Cardiac muscle cell (in vitro differentiated cells and primary cell): ENCODE data around the gene BST1. TPM values are rescaled to one million over a fixed set of nuclear protein-coding genes. Genes with fewer than 3 reads are reported as not detected.
A peak's percentile ranks its signal among the peaks of the same experiment; 100 is the strongest.
"Not testable (repeated sequence)": the region's sequence is repeated elsewhere in the genome, so short reads cannot be mapped to it uniquely, and the experiment has no call there.

Experiments
- DNase-seq, 2 donors: peaks; one replicate each; pipeline versions ENCODE4 v3.0.0 to v3.0.0-alpha.2; 2010 to 2017; ENCODE audit warnings: low read depth in 1 of 2, low spot score in 1 of 2
- H3K27ac ChIP-seq: fragments of 200-600 bp; sonication (generic); 2 replicates; pipeline ENCODE4 v1.5.1; 2016
- H3K27me3 ChIP-seq: fragments of 200-600 bp; sonication (generic); 2 replicates; pipeline ENCODE4 v1.6.0; 2016; ENCODE audit warnings: control low read depth
- H3K36me3 ChIP-seq: fragments of 200-600 bp; sonication (generic); 2 replicates; pipeline ENCODE4 v1.5.1; 2016; ENCODE audit warnings: control low read depth
- H3K4me1 ChIP-seq: fragments of 200-600 bp; sonication (generic); 2 replicates; pipeline ENCODE4 v1.8.1; 2017; ENCODE audit warnings: low read depth, mild to moderate bottlenecking, mixed run types
- H3K4me3 ChIP-seq: fragments of 200-600 bp; sonication (generic); 2 replicates; pipeline ENCODE4 v1.5.1; 2016; ENCODE audit warnings: mild to moderate bottlenecking
- H3K9me3 ChIP-seq: fragments of 200-600 bp; sonication (generic); 2 replicates; pipeline ENCODE4 v1.5.1; 2017; ENCODE audit warnings: low read depth, mild to moderate bottlenecking, control low read depth
- CTCF ChIP-seq: IDR thresholded peaks from 2 replicates; pipeline ENCODE4 v1.5.1; 2012; ENCODE audit warnings: low read depth, mild to moderate bottlenecking, low read length
- polyA plus RNA-seq: library from polyadenylated mRNA; unstranded; fragments of >200 nt; fragmentation: Nextera tagmentation; extraction: Ambion mirVana; gene quantifications from 2 replicates; pipeline ENCODE4 v1.2.1, GENCODE V29; 2016
- total RNA-seq: library from RNA; depleted of rRNA; stranded (reverse); fragments of >200 nt; gene quantifications from 2 replicates; pipeline ENCODE4 v1.2.3, GENCODE V29; 2016

The BST1 gene
- total and polyA plus RNA-seq, 2 experiments from 2014 or later, result 0.09 to 0.35 TPM

GRCh38 chr4:15756361-15756861 is 53.5 kb downstream of the BST1 start:
- peak in 1 of 2 donors; percentile 44 for DNase-seq
- H3K36me3 ChIP-seq, result no peaks in the 10 kb centered on the region
- no peak overlapping the region for H3K27ac ChIP-seq
- peak; percentile 50 for TF ChIP-seq CTCF
- H3K27me3 ChIP-seq, result no peaks in the 10 kb centered on the region
- no peak overlapping the region for H3K4me3 ChIP-seq
- no peaks in the 10 kb centered on the region for H3K4me1 ChIP-seq
- H3K9me3 ChIP-seq, result no peaks in the 10 kb centered on the region

- no peaks in the 10 kb centered on the region for H3K4me1 ChIP-seq
- H3K27ac ChIP-seq, result no peak overlapping the region
- no peak for TF ChIP-seq CTCF
- H3K36me3 ChIP-seq, result no peaks in the 10 kb centered on the region
- H3K9me3 ChIP-seq, result no peaks in the 10 kb centered on the region
- no peak for DNase-seq
- H3K4me3 ChIP-seq, result no peak overlapping the region
- no peaks in the 10 kb centered on the region for H3K27me3 ChIP-seq
Measured at GRCh38 chr4:15757054-15757453, 54.2 kb downstream of the BST1 start.

DNA sequence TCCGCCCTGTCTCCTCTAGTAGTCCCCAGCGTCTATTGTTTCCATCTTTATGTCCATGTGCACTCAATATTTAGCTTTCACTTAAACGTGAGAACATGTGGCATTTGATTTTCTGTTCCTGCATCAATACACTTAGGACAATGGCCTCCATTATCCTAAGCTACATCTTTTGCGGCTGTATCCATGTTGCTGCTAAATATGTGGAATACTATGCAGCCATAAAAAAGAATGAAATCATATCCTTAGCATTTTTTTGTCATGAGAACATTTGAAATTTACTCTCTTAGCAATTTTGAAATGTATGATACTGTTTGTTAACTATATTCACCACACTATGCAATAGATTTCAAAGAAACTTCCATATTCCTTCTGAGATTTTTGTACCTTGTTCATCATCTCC is 55.4 kb downstream of the BST1 start:
- H3K9me3 ChIP-seq, result no peaks in the 10 kb centered on the region
- H3K4me1 ChIP-seq, result no peaks in the 10 kb centered on the region
- DNase-seq, result no peak
- no peaks in the 10 kb centered on the region for H3K27me3 ChIP-seq
- no peak overlapping the region for H3K27ac ChIP-seq
- no peak for TF ChIP-seq CTCF
- H3K36me3 ChIP-seq, result no peaks in the 10 kb centered on the region
- H3K4me3 ChIP-seq, result no peak overlapping the region

- not testable (repeated sequence) for H3K9me3 ChIP-seq, DNase-seq, H3K4me3 ChIP-seq, H3K4me1 ChIP-seq, H3K27ac ChIP-seq, H3K27me3 ChIP-seq, H3K36me3 ChIP-seq
Measured at GRCh38 chr4:15762460-15762859, 59.6 kb downstream of the BST1 start.

GRCh38 chr4:15765391-15765790 is 62.5 kb downstream of the BST1 start:
- TF ChIP-seq CTCF, result no peak

DNA sequence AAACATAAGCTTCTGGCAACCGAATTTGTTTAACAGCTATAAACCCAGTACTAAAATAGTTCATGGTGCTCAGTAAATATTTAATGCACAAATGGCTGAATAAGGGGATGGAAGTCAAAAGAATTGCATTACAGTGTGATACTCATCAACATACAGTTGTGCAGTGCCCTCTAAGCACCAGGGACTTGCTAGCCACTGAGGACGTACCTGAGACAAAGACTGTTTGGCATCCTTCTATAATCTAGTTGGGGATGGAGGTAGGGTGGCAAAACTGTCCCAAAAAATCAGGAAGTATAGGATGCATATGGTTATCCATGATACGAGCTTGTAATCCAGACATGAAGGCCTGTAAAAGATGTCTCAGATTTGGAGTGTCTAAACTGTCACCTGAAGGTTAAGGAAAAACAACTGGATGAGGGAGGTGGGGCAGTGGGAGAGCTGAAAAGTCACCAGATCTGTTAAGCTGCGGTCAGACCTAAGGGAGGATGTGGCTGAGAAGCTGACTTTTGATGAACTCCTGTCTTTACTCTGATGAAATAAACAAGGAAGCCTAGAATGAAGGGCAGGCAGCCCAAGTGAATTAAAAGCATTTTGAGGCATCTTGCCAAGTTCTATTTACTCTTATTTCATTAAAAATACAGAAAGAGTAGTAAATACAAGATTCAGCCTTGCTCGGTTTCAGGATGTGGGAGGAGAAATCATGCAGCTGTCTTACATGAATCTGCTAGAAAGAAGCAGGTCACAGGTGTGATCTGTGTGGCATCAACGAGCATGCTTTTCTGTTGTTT is 63.2 kb downstream of the BST1 start:
- Histone ChIP-seq H3K4me3 (no peak overlapping the region), H3K27ac (no peak overlapping the region), H3K36me3 (no peaks in the 10 kb centered on the region), H3K4me1 (no peaks in the 10 kb centered on the region), H3K9me3 (no peaks in the 10 kb centered on the region), H3K27me3 (no peaks in the 10 kb centered on the region)
- no peak for DNase-seq
- no peak for TF ChIP-seq CTCF

More at GRCh38 chr4:15765391-15765790, 62.5 kb downstream of the BST1 start:
- H3K4me3 ChIP-seq, result no peak overlapping the region
- no peak for DNase-seq
- H3K36me3 ChIP-seq, result no peaks in the 10 kb centered on the region
- H3K27ac ChIP-seq, result no peak overlapping the region
- H3K9me3 ChIP-seq, result no peaks in the 10 kb centered on the region
- no peaks in the 10 kb centered on the region for H3K27me3 ChIP-seq
- no peaks in the 10 kb centered on the region for H3K4me1 ChIP-seq
